ENCODE data around the gene AGAP6.
"Not testable (repeated sequence)": the region's sequence is repeated elsewhere in the genome, so short reads cannot be mapped to it uniquely, and the experiment has no call there.

DNA sequence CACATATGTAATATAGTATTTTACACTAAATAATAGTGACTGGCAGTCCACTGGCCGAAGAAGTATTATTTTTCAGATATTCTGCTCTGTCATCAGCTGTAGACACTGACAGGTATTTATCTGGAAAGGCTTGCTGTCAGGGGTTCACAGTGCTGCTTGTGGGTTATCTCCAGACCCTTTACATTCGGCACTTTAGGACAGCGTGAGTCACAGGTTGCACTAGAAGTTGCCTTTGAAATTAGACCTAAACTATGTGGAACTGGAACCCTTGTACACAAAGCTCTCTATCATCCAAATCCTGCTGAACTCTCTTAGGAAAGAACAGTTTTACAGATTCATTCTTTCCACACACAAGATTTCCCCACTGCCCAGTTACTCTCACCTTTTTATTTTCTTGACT is 16.1 kb upstream of the AGAP6 start:
- not testable (repeated sequence) for TF ChIP-seq NANOG (IDR thresholded peaks at IDR 0.05; ENCODE audit: borderline replicate concordance); EZH2phosphoT487 (IDR thresholded peaks at IDR 0.05; ENCODE audit: unreplicated experiment); JUNB (IDR thresholded peaks at IDR 0.05; ENCODE audit: unreplicated experiment); ETS1 (IDR thresholded peaks at IDR 0.05); REST (IDR thresholded peaks at IDR 0.05; ENCODE audit: unreplicated experiment)
- TF ChIP-seq, protein P1, sequence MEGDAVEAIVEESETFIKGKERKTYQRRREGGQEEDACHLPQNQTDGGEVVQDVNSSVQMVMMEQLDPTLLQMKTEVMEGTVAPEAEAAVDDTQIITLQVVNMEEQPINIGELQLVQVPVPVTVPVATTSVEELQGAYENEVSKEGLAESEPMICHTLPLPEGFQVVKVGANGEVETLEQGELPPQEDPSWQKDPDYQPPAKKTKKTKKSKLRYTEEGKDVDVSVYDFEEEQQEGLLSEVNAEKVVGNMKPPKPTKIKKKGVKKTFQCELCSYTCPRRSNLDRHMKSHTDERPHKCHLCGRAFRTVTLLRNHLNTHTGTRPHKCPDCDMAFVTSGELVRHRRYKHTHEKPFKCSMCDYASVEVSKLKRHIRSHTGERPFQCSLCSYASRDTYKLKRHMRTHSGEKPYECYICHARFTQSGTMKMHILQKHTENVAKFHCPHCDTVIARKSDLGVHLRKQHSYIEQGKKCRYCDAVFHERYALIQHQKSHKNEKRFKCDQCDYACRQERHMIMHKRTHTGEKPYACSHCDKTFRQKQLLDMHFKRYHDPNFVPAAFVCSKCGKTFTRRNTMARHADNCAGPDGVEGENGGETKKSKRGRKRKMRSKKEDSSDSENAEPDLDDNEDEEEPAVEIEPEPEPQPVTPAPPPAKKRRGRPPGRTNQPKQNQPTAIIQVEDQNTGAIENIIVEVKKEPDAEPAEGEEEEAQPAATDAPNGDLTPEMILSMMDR (conservative IDR thresholded peaks at IDR 0.05; ENCODE audit: low read depth in 2 of 2): not testable (repeated sequence)
